ENCODE measurements around the gene GIPR.
A peak's percentile ranks its signal among the peaks of the same experiment; 100 is the strongest.
"Not testable (repeated sequence)": the region's sequence is repeated elsewhere in the genome, so short reads cannot be mapped to it uniquely, and the experiment has no call there.

The GIPR gene

GRCh38 chr19:45681391-45682015 is 13.5 kb downstream of the GIPR start:
- H3K4me3 ChIP-seq (replicated peaks; ENCODE audit: low read depth, low read length), result peak overlapping the region; percentile 43
- DNase-seq (ENCODE audit: low read depth), result peak; percentile 80
- peak; percentile 71 for TF ChIP-seq CTCF (IDR thresholded peaks at IDR 0.05; ENCODE audit: low read length, missing control alignments)

GRCh38 chr19:45682117-45682516 is 14.1 kb downstream of the GIPR start:
- no peak for TF ChIP-seq CTCF (IDR thresholded peaks at IDR 0.05; ENCODE audit: low read length, missing control alignments)
- H3K4me3 ChIP-seq (replicated peaks; ENCODE audit: low read depth, low read length), result no peak overlapping the region

GRCh38 chr19:45682908-45683307 is 14.9 kb downstream of the GIPR start:
- no peak for DNase-seq (ENCODE audit: low read depth)
- H3K4me3 ChIP-seq (replicated peaks; ENCODE audit: low read depth, low read length), result no peak overlapping the region

More at GRCh38 chr19:45682117-45682516, 14.1 kb downstream of the GIPR start:
- no peak for DNase-seq (ENCODE audit: low read depth)

GRCh38 chr19:45685045-45685444 is 17.0 kb downstream of the GIPR start:
- not testable (repeated sequence) for DNase-seq (ENCODE audit: low read depth); H3K4me3 ChIP-seq (replicated peaks; ENCODE audit: low read depth, low read length)

More at GRCh38 chr19:45682908-45683307, 14.9 kb downstream of the GIPR start:
- no peak for TF ChIP-seq CTCF (IDR thresholded peaks at IDR 0.05; ENCODE audit: low read length, missing control alignments)

- H3K4me3 ChIP-seq (replicated peaks; ENCODE audit: low read depth, low read length), result no peak overlapping the region
- DNase-seq (ENCODE audit: low read depth), result no peak
- no peak for TF ChIP-seq CTCF (IDR thresholded peaks at IDR 0.05; ENCODE audit: low read length, missing control alignments)
These were observed 19.6 kb downstream of the GIPR start for GRCh38 chr19:45687599-45687998.

- peak; percentile 97 for DNase-seq (ENCODE audit: low read depth)
- no peak for TF ChIP-seq CTCF (IDR thresholded peaks at IDR 0.05; ENCODE audit: low read length, missing control alignments)
- H3K4me3 ChIP-seq (replicated peaks; ENCODE audit: low read depth, low read length), result peak within 1 kb of the TSS; percentile 96
These were observed 23.6 kb downstream of the GIPR start, which contains the start of gene SNRPD2 for GRCh38 chr19:45691516-45692186. Gene SNRPD2, minus strand, starts transcription at chr19:45691953. Its CDS starts 65 bp downstream, at chr19:45691888.

GRCh38 chr19:45692187-45693105 is 24.4 kb downstream of the GIPR start, which contains the start of gene QPCTL:
Gene QPCTL, plus strand, starts transcription at chr19:45692666. Its CDS starts 38 bp downstream, at chr19:45692704.
- H3K4me3 ChIP-seq (replicated peaks; ENCODE audit: low read depth, low read length), result peak within 1 kb of the TSS; percentile 96
- no peak for TF ChIP-seq CTCF (IDR thresholded peaks at IDR 0.05; ENCODE audit: low read length, missing control alignments)
- peak; percentile 100 for DNase-seq (ENCODE audit: low read depth)
